H1 (cell line): Measurements from ENCODE around the gene ARRDC2.

Source experiments
- POLR2A ChIP-seq, 2 experiments: IDR thresholded peaks; 1 replicate in 1 of 2; 2 replicates in 1 of 2; pipeline ENCODE4 v1.6.1; 2011; ENCODE audit warnings: low read depth in 2 of 2, low read length in 2 of 2, mild to moderate bottlenecking in 2 of 2; ENCODE audit errors: control extremely low read depth in 1 of 2
- ZNF274 ChIP-seq: IDR thresholded peaks from 2 replicates; pipeline ENCODE4 v1.7.0; 2012; ENCODE audit warnings: low read length, borderline replicate concordance; ENCODE audit errors: extremely low read depth

DNA sequence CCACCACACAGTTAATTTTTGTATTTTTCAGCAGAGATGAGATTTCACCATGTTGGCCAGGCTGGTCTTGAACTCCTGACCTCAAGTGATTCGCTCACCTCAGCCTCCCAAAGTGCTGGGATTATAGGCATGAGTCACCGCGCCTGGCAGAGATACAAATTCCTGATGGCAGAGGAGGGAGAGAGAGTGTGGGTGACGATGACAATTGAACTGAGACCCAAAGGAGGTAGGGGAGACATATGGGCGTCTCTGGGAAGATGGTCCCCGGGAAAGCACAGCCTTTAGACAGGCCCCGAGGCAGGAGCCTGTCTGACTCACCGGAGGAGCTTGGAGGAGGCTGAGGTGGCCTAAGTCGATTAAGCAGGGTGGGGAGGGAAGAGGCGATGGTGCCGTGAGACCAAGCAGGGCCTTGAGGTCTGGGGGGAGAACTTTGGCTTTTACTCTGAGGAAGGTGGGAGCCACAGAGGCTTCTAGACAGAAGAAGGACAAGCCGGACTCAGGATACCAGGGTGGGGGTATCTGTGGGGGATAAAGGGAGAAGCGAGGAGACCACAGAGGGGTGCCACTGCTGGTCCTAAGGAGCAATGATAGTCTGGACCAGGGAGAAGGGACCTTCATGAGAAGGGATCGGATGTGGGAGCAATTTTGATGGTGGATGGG lies 38.2 kb downstream of the ARRDC2 start:
- TF ChIP-seq ZNF274 (no peak), POLR2A (IDR thresholded peaks at IDR 0.05; ENCODE audit: control extremely low read depth in 1 of 2, low read depth in 2 of 2, low read length in 2 of 2) (no peak)
